Stimulated activated CD4-positive, alpha-beta T cell treated with anti-CD3 and anti-CD28 coated beads, Interleukin-4, amount 100 ng/mL, for 48 hours (primary cell): ENCODE data around the gene STK38.

Source experiments
- DNase-seq, 2 donors: peaks; one replicate each; pipeline ENCODE4 v3.0.0-alpha.2; 2020; ENCODE audit warnings: low read depth in 2 of 2

Gene STK38

GRCh38 chr6:36563928-36564284, 16.6 kb upstream of the STK38 start:
- no peak for DNase-seq

- DNase-seq = no peak
These were observed 16.1 kb upstream of the STK38 start for GRCh38 chr6:36563237-36563927.

- no peak for DNase-seq
These were observed 13.5 kb upstream of the STK38 start for GRCh38 chr6:36560822-36561221.

GRCh38 chr6:36559011-36559793, 11.9 kb upstream of the STK38 start:
- DNase-seq = no peak

GRCh38 chr6:36556281-36556680, 9.0 kb upstream of the STK38 start:
- no peak for DNase-seq

GRCh38 chr6:36555750-36556252, 8.5 kb upstream of the STK38 start:
- no peak for DNase-seq

- DNase-seq = no peak
These were observed 3.3 kb upstream of the STK38 start for GRCh38 chr6:36550473-36551000.

- no peak for DNase-seq
These were observed 1.1 kb upstream of the STK38 start for GRCh38 chr6:36548401-36548743.

GRCh38 chr6:36547646-36548400, 544 bp upstream of the STK38 start:
- DNase-seq = no peak

GRCh38 chr6:36546308-36546919, 865 bp downstream of the STK38 start:
- DNase-seq = no peak

GRCh38 chr6:36545767-36546307, 1.4 kb downstream of the STK38 start:
- no peak for DNase-seq

GRCh38 chr6:36544228-36544627, 3.1 kb downstream of the STK38 start:
- no peak for DNase-seq

GRCh38 chr6:36542041-36542440, 5.2 kb downstream of the STK38 start:
- no peak for DNase-seq

- no peak for DNase-seq
These were observed 7.3 kb downstream of the STK38 start for GRCh38 chr6:36539814-36540568.

GRCh38 chr6:36536873-36537547, 10.3 kb downstream of the STK38 start:
- no peak for DNase-seq

- DNase-seq = no peak
These were observed 14.0 kb downstream of the STK38 start for GRCh38 chr6:36533321-36533720.

GRCh38 chr6:36526066-36526465, 21.2 kb downstream of the STK38 start:
- no peak for DNase-seq

GRCh38 chr6:36525346-36525745, 21.9 kb downstream of the STK38 start:
- no peak for DNase-seq

GRCh38 chr6:36524871-36525270, 22.4 kb downstream of the STK38 start:
- DNase-seq = no peak

GRCh38 chr6:36523936-36524499, 23.3 kb downstream of the STK38 start:
- DNase-seq = no peak
